K562 treated with DMSO at 1 percent for 24 hours (cell line): ENCODE results near the gene CPXM2. TPM values are rescaled to one million over a fixed set of nuclear protein-coding genes. Genes with fewer than 3 reads are reported as not detected.

ENCODE experiments used
- total RNA-seq: library from RNA; unstranded; fragments of 300-600 nt; gene quantifications from 2 replicates; pipeline ENCODE4 v1.2.3, GENCODE V29; 2022; ENCODE audit warnings: low read depth; ENCODE audit not compliant: insufficient read depth

Gene CPXM2
- total RNA-seq: not detected in 2 replicates

GRCh38 chr10:123891144-123892071 lies at the start of gene CPXM2:
TSS of gene CPXM2 (minus strand) at chr10:123891807. CDS start at chr10:123891659, 148 bp downstream.

Other genes starting within 250 kb of the CPXM2 start
- gene GPR26, start 225.5 kb downstream of the CPXM2 start, total RNA-seq: not detected in 2 replicates
- gene CHST15, start 201.8 kb upstream of the CPXM2 start, total RNA-seq: 0.20 and 0.46 TPM in 2 replicates